GM12878 (cell line): ENCODE measurements around the gene ADAMTSL1. TPM values are rescaled to one million over a fixed set of nuclear protein-coding genes. Genes with fewer than 3 reads are reported as not detected.

Experiments
- ATAC-seq: fragments of 200-7000 bp; cut with Tn5 transposase; 3 replicates; pipeline ENCODE4 v1.9.1; 2020; ENCODE audit warnings: mild to moderate bottlenecking, moderate library complexity
- BruUV-seq: library from RNA; stranded (reverse); fragments of 400-500 nt; replicated peaks from 2 replicates; lab custom pipeline; 2021; lab: Mats Ljungman, UMichigan
- CTCF ChIA-PET: fragments of 300-600 bp; sonication (Branson Sonifier 250); formaldehyde crosslinking; extraction: SDS; loops from one replicate; lab custom pipeline; 2021; ENCODE audit warnings: inconsistent platforms; lab: Yijun Ruan, JAX
- POLR2A ChIA-PET: fragments of 350-600 bp; formaldehyde crosslinking; extraction: SDS; loops from one replicate; lab custom pipeline; 2021; ENCODE audit warnings: inconsistent platforms; lab: Charles Lee
- RAD21 ChIA-PET: fragments of 300-600 bp; sonication (Branson Sonifier 250); formaldehyde crosslinking; loops from one replicate; lab custom pipeline; 2023; ENCODE audit warnings: antibody characterized with exemption; ENCODE audit not compliant: unreplicated experiment; lab: Charles Lee
- SMC1A ChIA-PET: fragments of 300-600 bp; sonication (Branson Sonifier 250); formaldehyde crosslinking; loops from one replicate; lab custom pipeline; 2023; ENCODE audit not compliant: unreplicated experiment, uncharacterized antibody; lab: Charles Lee
- DNase-seq: peaks from one replicate; pipeline ENCODE4 v3.0.0-alpha.2; 2011; ENCODE audit warnings: low read depth, low spot score
- FAIRE-seq: peaks from 3 replicates; lab custom pipeline; 2011; peaks lifted over from hg19 to GRCh38; lab: Jason Lieb, UNC
- H2AFZ ChIP-seq: 2 replicates; pipeline ENCODE4 v1.6.0; 2011; ENCODE audit warnings: low read depth, low read length, control low read depth; ENCODE audit not compliant: control insufficient read depth
- H3K27ac ChIP-seq: 2 replicates; pipeline ENCODE4 v1.5.1; 2011; ENCODE audit warnings: control low read depth; ENCODE audit not compliant: control insufficient read depth, insufficient read depth
- H3K27me3 ChIP-seq, 2 experiments: replicated peaks in 1 of 2; 2 replicates each; pipeline versions ENCODE4 v1.6.0 to v1.6.1; 2011; ENCODE audit warnings: low read length in 1 of 2; ENCODE audit not compliant: control insufficient read depth in 2 of 2, insufficient read depth in 2 of 2
- H3K36me3 ChIP-seq, 2 experiments: 2 replicates each; pipeline ENCODE4 v1.5.1; 2011; ENCODE audit warnings: low read length in 1 of 2; ENCODE audit not compliant: control insufficient read depth in 2 of 2, insufficient read depth in 2 of 2
- H3K4me1 ChIP-seq: 2 replicates; pipeline ENCODE4 v1.6.1; 2011; ENCODE audit warnings: mild to moderate bottlenecking, low read length, moderate library complexity, mixed read lengths; ENCODE audit not compliant: control insufficient read depth, insufficient read depth
- H3K4me2 ChIP-seq: 2 replicates; pipeline ENCODE4 v1.6.0; 2011; ENCODE audit warnings: control low read depth; ENCODE audit not compliant: control insufficient read depth, insufficient read depth
- H3K4me3 ChIP-seq: fragments of 200-600 bp; sonication (generic); 2 replicates; pipeline ENCODE4 v1.5.1; 2016
- H3K79me2 ChIP-seq: 2 replicates; pipeline ENCODE4 v1.6.0; 2011; ENCODE audit warnings: low read length; ENCODE audit not compliant: control insufficient read depth, insufficient read depth
- H3K9ac ChIP-seq: 2 replicates; pipeline ENCODE4 v1.8.0; 2011; ENCODE audit warnings: low read length, control low read depth, mixed read lengths; ENCODE audit not compliant: control insufficient read depth, insufficient read depth
- H3K9me3 ChIP-seq: replicated peaks from 3 replicates; pipeline ENCODE4 v1.5.1; 2011; ENCODE audit warnings: mild to moderate bottlenecking, low read length; ENCODE audit not compliant: control insufficient read depth, insufficient read depth
- H4K20me1 ChIP-seq: 2 replicates; pipeline ENCODE4 v1.6.0; 2011; ENCODE audit not compliant: control insufficient read depth, insufficient read depth
- GATAD2B ChIP-seq: fragments of 450-650 bp; conservative IDR thresholded peaks from 2 replicates; pipeline ENCODE4 v1.6.1; 2017; ENCODE audit warnings: low read depth, mild to moderate bottlenecking, moderate library complexity
- KAT2A ChIP-seq: conservative IDR thresholded peaks from 2 replicates; pipeline ENCODE4 v1.6.1; 2011; ENCODE audit warnings: low read depth, low read length; ENCODE audit not compliant: control insufficient read depth
- MYC ChIP-seq: IDR thresholded peaks from 2 replicates; pipeline ENCODE4 v1.6.1; 2011; ENCODE audit warnings: mild to moderate bottlenecking, low read length, moderate library complexity, inconsistent platforms; ENCODE audit not compliant: insufficient read depth, insufficient replicate concordance, insufficient read length, severe bottlenecking
- NFXL1 ChIP-seq: fragments of 450-650 bp; IDR thresholded peaks from 2 replicates; pipeline ENCODE4 v1.6.1; 2017; ENCODE audit warnings: antibody characterized with exemption, mild to moderate bottlenecking, borderline replicate concordance
- NRF1 ChIP-seq: conservative IDR thresholded peaks from 2 replicates; pipeline ENCODE4 v1.6.1; 2011; ENCODE audit warnings: mild to moderate bottlenecking, low read depth, low read length, improper control_type of control experiment
- PML ChIP-seq: IDR thresholded peaks from 2 replicates; pipeline ENCODE4 v1.6.1; 2012; ENCODE audit warnings: low read length, inconsistent platforms
- SP1 ChIP-seq: IDR thresholded peaks from one replicate; pipeline ENCODE4 v1.6.1; 2011; ENCODE audit warnings: low read depth, low read length
- TCF12 ChIP-seq: IDR thresholded peaks from 2 replicates; pipeline ENCODE4 v1.6.1; 2011; ENCODE audit warnings: low read depth, mild to moderate bottlenecking, low read length
- TCF3 ChIP-seq: IDR thresholded peaks from 2 replicates; pipeline ENCODE4 v1.6.1; 2012; ENCODE audit warnings: low read depth, mild to moderate bottlenecking, low read length, borderline replicate concordance; ENCODE audit not compliant: insufficient read depth
- TCF7 ChIP-seq: IDR thresholded peaks from 2 replicates; pipeline ENCODE4 v1.6.1; 2014; ENCODE audit warnings: antibody characterized with exemption, borderline replicate concordance
- ZBED1 ChIP-seq: IDR thresholded peaks from 2 replicates; pipeline ENCODE4 v1.6.1; 2016; ENCODE audit warnings: borderline replicate concordance
- WGBS: methylation state at CpG from one replicate; pipeline ENCODE4 v1.1.6; 2016; ENCODE audit warnings: low lambda C conversion rate; ENCODE audit not compliant: insufficient replicate concordance, insufficient coverage; ENCODE audit errors: missing lambda C conversion rate; 5-methylcytosine and 5-hydroxymethylcytosine counted together
- in situ Hi-C: fragments of 300-500 bp; cut with MboI; formaldehyde crosslinking; loops from 9 replicates; pipeline ENCODE4 v1.14.3; 2018; ENCODE audit warnings: mixed read lengths
- intact Hi-C: fragments of 100-400 bp; cut with micrococcal nuclease; formaldehyde crosslinking; loops from one replicate; pipeline ENCODE4 v1.14.2; 2022; ENCODE audit not compliant: unreplicated experiment
- polyA plus RNA-seq, 11 experiments: library from polyadenylated mRNA; depleted of rRNA in 4 of 11; unstranded in 6 of 11; stranded (reverse) in 5 of 11; fragments of >200 nt; fragmentation: Nextera tagmentation in 4 of 11; fragmentation: Illumina TruSeq in 1 of 11; extraction: Ambion mirVana in 4 of 11; extraction: Trizol in 1 of 11; gene quantifications; 1 replicate in 1 of 11; 2 replicates in 10 of 11; pipeline versions ENCODE4 v1.2.1 to v1.2.3, GENCODE V29; 2011 to 2016; ENCODE audit warnings: inconsistent platforms in 2 of 11, missing spikeins in 2 of 11, low read depth in 1 of 11
- total RNA-seq, 4 experiments: library from RNA; depleted of rRNA in 3 of 4; stranded (reverse); fragments of >200 nt in 3 of 4; fragmentation: Illumina TruSeq in 1 of 4; extraction: Trizol in 1 of 4; gene quantifications; 2 replicates each; pipeline versions ENCODE4 v1.2.1 to v1.2.3, GENCODE V29; 2013 to 2021
- TF ChIP-seq, protein P1 (sequence below): IDR thresholded peaks from 2 replicates; pipeline ENCODE4 v1.6.1; 2012; ENCODE audit warnings: low read depth, low read length, improper control_type of control experiment
- TF ChIP-seq, protein P2 (sequence below): IDR thresholded peaks from 2 replicates; pipeline ENCODE4 v1.6.1; 2012; ENCODE audit warnings: low read depth, low read length, improper control_type of control experiment
- TF ChIP-seq, protein P3 (sequence below): fragments of 150-350 bp; IDR thresholded peaks from 2 replicates; pipeline ENCODE4 v1.6.1; 2016; ENCODE audit warnings: low read depth, low read length

The ADAMTSL1 gene
- total and polyA plus RNA-seq, 10 of the 15 experiments (the other 5 are each of a cell fraction or from before 2014, with no cell fraction given) = 0.01 to 0.10 (median 0.07) TPM; not detected in 6

DNA sequence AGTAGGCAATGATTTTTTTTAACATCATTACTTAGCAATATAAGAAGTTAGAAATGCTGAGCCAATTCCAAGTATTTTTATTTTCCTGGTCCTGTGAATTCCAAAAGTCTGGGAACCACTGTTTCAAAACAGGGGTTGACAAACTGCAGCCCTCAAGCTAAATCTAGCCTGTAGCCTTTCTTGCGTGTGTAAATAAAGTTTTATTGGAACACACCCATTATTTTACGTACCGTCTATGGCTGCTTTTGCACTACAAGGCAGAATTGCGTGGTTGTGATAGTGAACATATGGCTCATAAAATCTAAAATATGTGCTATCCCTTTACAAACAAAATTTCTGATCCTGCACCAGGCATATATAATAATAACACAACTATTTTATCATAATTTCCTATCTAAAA is 280.0 kb downstream of the ADAMTSL1 start:
- H2AFZ ChIP-seq = no peak overlapping the region
- no peak overlapping the region for H3K4me2 ChIP-seq
- no peaks in the 10 kb centered on the region for H3K9me3 ChIP-seq
- no peaks in the 10 kb centered on the region for H3K4me1 ChIP-seq
- ChIA-PET SMC1A (interaction anchor here (0.9 to 4.1 kb wide), 2 partner anchors 12 to 15 kb away, joined by 3 to 16 read pairs; no protein-coding TSS in a partner anchor), POLR2A (interaction anchor here (0.6 kb wide), 1 partner anchor 15 kb away, joined by 4 read pairs; no protein-coding TSS in a partner anchor), RAD21 (no interaction called here), CTCF (no interaction called here)
- no peaks in the 10 kb centered on the region for H3K79me2 ChIP-seq
- DNase-seq = no peak
- WGBS = 91% methylated on average over 4 of the region's 4 CpGs
- TF ChIP-seq, protein P1, sequence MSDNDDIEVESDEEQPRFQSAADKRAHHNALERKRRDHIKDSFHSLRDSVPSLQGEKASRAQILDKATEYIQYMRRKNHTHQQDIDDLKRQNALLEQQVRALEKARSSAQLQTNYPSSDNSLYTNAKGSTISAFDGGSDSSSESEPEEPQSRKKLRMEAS = no peak
- TF ChIP-seq NFXL1 (no peak), PML (no peak), GATAD2B (no peak), KAT2A (no peak), NRF1 (no peak), TCF12 (no peak), SP1 (no peak), TCF7 (no peak), ZBED1 (no peak), MYC (no peak), TCF3 (no peak)
- TF ChIP-seq, protein P2, sequence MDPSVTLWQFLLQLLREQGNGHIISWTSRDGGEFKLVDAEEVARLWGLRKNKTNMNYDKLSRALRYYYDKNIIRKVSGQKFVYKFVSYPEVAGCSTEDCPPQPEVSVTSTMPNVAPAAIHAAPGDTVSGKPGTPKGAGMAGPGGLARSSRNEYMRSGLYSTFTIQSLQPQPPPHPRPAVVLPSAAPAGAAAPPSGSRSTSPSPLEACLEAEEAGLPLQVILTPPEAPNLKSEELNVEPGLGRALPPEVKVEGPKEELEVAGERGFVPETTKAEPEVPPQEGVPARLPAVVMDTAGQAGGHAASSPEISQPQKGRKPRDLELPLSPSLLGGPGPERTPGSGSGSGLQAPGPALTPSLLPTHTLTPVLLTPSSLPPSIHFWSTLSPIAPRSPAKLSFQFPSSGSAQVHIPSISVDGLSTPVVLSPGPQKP = no peak
- TF ChIP-seq, protein P3, sequence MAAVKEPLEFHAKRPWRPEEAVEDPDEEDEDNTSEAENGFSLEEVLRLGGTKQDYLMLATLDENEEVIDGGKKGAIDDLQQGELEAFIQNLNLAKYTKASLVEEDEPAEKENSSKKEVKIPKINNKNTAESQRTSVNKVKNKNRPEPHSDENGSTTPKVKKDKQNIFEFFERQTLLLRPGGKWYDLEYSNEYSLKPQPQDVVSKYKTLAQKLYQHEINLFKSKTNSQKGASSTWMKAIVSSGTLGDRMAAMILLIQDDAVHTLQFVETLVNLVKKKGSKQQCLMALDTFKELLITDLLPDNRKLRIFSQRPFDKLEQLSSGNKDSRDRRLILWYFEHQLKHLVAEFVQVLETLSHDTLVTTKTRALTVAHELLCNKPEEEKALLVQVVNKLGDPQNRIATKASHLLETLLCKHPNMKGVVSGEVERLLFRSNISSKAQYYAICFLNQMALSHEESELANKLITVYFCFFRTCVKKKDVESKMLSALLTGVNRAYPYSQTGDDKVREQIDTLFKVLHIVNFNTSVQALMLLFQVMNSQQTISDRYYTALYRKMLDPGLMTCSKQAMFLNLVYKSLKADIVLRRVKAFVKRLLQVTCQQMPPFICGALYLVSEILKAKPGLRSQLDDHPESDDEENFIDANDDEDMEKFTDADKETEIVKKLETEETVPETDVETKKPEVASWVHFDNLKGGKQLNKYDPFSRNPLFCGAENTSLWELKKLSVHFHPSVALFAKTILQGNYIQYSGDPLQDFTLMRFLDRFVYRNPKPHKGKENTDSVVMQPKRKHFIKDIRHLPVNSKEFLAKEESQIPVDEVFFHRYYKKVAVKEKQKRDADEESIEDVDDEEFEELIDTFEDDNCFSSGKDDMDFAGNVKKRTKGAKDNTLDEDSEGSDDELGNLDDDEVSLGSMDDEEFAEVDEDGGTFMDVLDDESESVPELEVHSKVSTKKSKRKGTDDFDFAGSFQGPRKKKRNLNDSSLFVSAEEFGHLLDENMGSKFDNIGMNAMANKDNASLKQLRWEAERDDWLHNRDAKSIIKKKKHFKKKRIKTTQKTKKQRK = no peak
- in situ Hi-C loops (no loop called here), intact Hi-C loops (no loop called here)
- BruUV-seq = no TSS peak
- no peak overlapping the region for H3K9ac ChIP-seq
- H3K27ac ChIP-seq = no peak overlapping the region
- H3K27me3 ChIP-seq = no peaks in the 10 kb centered on the region
- no peaks in the 10 kb centered on the region for H4K20me1 ChIP-seq
- no peak overlapping the region for H3K4me3 ChIP-seq
- no peak for FAIRE-seq
- no peak for ATAC-seq
- no peaks in the 10 kb centered on the region for H3K36me3 ChIP-seq
